NOMO-1 treated with dmso at 0.1 percent for 144 hours (cell line): ENCODE results near the gene HIRIP3.

ENCODE experiments used
- DNase-seq: peaks from one replicate; lab custom pipeline; 2025; ENCODE audit not compliant: unreplicated experiment; lab: John Stamatoyannopoulos, UW

The HIRIP3 gene

DNA sequence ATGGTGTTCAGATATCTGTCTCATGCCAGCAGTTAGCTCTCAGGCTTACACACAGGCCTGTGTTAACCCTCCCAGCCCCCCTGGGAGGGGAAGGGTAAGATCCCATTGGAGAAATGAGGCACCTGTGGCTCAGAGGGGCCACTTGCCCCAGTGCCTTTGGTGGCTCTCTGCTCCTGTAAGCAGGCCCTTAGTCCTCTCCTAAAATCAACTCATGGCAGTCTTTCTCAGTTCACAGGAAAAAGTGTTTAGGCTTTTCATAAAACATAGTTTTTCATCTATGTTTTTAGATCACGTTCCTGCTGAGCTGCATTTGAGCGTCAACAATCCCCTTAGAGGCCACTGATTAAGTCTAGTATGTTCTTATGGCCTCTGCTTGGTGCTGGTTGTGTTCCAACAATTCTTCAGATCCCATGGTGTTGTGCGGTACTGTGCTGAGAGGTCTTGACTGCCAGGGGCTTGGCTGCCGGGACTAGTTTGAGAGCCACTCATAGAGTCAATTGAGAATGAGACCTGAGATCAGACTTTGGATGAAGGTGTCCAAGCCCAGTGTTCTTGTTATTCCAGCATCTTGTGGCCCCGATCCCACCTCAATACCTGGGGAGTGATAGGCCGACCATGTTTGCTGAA, 11.2 kb downstream of the HIRIP3 start:
- no peak for DNase-seq

DNA sequence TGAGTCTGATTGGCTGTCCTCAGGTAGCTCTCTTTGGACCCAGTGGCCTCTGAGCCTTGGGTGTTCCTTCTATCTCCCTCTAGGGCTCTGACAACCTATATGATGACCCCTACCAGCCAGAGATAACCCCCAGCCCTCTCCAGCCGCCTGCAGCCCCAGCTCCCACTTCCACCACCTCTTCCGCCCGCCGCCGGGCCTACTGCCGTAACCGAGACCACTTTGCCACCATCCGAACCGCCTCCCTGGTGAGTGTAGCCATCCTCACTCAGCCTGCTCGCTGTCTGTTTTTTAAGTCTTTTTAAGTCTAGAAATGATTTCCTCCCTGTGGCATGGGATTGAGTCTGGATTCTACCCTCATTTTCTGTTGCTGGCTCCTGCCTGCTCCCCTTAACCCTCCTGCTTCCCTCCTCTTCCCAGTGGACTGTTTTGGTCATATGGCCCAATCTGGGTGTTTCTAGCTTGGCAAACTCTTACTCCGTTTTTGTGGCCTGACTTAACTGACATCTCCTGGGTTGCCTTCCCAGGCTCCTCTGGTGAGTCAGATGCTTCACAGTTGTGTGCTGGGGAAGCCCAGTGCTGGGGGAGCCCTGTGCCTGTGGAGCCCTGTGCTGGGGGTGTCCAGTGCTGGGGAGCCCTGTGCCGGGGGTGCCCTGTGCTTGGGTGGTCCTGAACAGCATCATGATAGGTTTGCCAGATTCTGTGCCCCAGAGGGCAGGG, 11.8 kb downstream of the HIRIP3 start:
- DNase-seq, result no peak

DNA sequence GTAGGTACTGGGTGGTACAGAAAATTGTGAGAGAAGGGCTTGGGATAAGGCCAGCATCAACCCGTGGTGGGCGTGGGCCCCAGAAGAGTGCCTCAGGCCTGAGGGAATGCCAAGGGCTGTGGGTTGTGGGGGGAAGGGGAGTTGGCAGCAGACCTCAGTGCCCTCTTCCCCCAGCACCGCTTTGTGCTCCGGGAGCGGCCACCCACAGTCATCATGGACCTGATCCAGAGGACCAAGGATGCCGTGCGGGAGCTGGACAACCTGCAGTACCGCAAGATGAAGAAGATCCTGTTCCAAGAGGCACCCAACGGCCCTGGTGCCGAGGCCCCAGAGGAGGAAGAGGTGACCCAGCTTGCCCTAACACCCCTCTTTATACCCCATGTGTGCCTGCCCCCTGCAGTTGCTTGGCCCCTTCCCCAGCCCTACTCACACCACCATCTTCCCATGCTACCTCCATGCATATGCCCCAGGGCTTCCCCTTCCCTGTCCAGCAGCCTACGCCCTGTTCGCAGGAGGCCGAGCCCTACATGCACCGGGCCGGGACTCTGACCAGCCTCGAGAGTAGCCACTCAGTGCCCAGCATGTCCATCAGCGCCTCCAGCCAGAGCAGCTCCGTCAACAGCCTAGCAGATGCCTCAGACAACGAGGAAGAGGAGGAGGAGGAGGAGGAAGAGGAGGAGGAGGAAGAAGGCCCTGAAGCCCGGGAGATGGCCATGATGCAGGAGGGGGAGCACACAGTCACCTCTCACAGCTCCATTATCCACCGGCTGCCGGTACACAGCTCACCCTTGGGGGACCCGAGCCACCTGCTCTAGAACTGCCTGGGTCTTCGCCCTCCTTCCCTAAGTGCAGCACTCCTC, 12.6 kb downstream of the HIRIP3 start:
- DNase-seq, result no peak

DNA sequence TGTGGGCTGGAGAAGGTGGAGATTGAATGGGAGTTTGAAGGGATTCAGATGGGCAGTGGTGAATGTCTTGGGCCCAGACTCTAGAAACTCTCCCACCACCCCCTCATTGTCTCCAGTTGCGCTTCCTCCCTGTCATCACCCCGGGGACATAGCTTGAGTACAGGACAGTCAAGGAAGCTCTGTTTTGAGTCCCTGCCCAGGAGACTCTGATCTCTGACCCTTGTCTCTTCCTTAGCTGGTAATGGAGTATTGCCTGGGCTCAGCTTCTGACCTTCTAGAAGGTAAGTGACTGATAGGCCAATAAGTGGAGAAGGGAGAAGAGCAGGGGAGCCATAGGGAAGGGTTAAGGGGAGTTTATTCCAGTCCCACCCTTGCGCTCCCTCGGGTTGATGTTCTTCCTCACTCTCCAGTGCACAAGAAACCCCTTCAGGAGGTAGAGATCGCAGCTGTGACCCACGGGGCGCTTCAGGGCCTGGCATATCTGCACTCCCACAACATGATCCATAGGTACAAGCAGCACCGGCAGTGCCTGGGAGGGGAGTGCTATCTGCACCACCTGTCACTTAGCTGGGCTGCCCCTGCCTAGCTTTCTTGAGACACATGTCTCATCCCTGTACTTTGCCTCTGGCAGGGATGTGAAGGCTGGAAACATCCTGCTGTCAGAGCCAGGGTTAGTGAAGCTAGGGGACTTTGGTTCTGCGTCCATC, 16.7 kb downstream of the HIRIP3 start:
- no peak for DNase-seq

DNA sequence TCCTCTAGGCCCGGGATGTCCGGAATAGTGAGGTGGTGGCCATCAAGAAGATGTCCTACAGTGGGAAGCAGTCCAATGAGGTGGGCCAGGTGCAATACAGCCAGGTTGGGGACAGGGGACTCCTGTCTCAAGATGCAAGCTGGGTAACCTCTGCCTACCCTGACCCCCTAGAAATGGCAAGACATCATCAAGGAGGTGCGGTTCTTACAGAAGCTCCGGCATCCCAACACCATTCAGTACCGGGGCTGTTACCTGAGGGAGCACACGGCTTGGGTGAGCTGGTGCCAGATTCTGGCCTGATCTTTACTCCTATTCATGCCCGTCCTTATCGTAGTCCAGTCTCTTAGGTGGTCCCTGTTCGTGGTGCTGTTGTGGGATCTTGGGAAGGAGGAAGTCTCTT, 17.3 kb downstream of the HIRIP3 start:
- no peak for DNase-seq

DNA sequence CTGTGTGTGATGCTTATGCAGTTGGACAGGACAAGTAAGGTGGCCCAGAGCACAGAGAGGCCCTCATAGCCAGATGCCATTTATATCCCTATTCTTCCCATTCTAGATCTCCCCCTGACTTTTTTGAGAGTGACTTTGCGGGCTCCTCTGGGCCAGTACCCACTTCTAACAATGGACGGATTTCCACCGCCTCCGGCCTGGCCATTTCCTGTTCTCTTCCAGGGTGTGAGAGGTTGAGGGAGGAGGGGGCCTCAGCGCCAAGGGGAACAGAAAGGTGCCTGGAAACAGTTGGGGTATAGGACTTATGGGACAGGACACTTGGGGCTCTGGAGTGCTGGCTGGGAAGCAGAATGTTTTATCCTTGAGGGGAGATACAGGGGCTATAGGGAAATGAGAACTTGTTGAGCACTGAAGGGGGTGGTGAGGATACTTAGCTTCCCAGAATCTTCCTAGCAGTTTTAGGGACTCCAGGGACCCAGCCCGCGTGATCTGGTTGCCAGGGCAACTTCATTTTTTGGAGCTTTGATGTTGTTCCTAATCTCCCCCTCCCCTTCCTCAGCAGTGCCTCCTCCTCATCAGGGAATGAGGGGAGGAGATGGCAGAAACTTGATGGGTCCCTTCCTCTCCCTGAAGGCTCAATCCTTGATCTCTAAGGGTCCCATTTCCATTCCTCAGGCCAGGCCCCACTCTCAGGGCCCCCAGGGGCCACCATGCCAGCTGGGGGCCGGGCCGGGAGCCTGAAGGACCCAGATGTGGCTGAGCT, 18.2 kb downstream of the HIRIP3 start:
- DNase-seq, result no peak

DNA sequence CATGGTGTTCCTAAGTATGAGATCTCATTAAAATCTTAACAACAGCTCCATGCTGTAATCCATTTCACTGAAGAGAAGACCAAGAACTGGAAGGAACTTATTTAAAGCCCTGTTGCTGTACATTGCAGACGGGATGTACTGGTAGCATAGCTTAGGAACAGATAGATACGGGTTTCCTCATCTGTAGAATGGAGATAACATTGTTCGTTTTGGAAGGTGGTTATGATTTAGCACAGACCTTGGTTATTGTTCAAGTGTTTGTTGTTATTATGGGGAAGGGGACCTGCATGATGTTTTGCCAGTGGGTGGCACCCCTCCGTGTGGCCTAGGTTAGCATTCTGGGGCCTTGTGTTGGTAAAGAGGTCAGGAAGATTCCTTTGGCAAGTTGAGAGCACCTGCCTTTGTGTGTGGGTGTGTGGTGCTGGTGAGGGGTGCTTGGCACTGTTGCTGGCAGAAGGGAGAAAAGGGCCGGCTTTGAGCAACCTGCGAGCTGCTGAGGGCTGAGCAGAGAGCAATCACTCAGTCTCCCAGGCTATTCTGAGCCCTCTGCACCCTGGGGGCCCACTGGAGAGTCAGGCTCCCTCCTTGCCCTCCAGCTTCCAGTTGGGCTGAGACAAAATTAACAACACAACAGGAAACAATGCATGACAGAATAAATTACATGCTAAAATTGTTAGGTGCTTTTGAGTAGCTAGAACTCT, 19.5 kb downstream of the HIRIP3 start:
- no peak for DNase-seq

DNA sequence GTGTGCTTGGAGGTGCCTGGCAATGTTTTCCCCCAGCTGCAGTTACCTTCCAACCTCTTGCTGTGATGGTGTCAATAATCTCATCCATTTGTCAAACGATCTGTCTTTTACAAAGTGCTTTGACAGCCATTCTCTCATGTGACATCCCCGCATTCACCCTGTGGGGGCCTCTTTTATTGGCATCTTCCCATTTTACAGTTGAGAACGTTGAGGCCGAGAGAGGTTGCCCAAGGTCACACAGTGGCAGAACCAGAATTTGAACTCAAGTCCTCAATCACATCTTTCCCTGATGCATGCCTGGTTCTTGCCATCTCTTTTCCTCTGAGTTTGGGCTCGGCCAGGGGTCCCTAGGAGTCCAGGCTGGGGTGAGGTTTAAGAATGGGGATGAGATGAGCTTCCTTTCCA, 20.3 kb downstream of the HIRIP3 start:
- no peak for DNase-seq

DNA sequence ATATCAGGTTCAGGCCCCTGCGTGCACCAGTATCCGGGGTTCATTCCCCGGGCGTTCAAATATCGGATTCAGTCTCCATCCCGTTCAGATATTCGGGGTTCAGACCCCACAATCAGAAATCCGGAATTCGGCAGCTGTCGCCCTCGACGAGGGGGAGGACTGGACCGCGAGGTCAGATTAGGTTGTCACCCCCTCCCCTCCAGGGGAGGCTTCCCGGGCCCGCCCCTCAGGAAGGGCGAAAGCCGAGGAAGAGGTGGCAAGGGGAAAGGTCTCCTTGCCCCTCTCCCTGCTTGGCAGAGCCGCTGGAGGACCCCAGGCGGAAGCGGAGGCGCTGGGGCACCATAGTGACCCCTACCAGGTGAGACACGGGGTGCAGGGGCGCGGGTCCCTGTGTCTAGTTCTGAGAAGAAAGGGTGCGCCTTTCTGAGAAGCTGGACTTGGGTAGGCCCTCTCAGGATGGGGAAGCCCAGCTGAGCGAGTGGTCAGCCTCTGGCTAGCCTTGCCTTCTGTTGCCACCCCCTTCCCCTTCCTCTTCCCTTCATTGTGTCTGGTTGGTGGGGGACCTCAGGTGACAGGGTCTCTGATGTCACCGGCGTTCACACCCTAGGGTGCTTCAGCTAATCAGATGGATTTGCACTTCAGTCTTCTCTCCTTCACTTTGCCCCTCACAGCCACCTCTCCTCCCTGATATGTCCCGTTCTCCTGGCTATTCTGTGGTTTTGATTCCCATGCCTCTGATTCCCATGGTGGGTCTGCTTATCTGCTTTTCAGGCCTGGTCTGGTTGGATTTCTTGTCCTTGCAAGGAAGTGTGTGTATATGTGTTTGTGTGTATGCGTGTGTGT, 20.9 kb downstream of the HIRIP3 start:
- no peak for DNase-seq

DNA sequence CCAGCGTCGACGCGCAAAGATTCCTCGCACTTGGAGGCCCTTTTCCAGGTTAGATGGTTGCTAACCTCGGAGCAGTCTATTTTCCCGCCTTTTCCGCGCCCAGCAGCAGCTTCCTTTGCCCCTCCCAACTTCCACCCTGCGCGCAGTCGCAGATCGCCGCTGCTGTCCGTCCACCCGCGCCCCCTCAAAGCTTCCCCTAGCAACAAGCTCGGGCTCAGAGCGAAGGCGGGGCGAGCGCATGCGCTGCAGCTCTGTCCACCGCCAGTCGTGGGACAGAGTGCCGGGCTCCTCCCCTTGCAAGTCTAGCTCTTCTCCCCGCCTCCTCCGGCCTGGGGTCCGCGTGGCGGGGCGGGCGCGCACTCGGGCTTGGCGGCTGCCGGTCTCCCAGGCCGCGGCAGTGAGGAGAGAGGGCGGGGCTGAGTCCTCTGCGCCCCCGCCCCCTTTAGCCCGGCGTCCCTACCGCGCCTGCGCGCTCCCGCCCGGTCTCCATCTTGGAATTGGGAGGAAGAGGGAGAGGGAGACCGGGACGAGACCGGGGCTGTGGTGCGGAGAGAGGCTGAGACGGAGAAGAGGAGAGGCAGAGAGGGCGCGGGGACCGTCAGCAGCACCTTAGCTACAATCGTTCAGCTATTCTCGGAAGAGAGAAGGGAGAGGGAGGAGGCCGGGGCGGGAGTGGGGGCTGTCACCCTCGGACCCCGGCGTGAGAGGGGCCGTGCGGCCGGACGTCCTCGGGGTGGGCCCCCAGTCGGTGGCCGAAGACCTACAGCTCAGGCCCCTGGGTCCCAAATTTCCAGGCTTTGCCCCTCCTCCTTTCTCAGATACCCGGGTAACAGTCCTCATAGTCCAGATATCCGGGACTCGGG, 21.8 kb downstream of the HIRIP3 start, which contains the start of gene TAOK2:
Gene TAOK2 (plus strand): TSS at position 485 of the 863 bp plus-strand sequence. CDS start 3,905 bp downstream, outside the sequence.
- peak; percentile 99 for DNase-seq

DNA sequence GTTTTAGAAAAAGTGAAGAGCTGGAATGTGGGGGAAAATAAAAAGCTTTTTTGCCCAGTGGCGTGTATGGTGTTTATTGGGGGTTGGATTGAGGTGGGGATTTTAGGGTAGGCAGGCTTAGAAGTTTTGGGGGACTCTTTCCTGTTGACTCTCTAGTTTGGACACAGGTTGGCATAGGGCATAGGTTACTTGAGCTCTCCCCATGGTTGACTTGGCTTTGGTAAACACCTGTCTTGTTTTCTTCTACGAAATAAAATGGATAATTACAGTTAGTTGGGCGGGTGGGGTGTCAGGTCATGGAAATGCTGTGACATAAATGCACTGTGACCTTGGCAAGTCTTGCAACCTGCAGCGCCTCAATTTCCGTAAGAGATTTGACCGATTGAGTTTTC, 22.4 kb downstream of the HIRIP3 start:
- DNase-seq, result no peak

DNA sequence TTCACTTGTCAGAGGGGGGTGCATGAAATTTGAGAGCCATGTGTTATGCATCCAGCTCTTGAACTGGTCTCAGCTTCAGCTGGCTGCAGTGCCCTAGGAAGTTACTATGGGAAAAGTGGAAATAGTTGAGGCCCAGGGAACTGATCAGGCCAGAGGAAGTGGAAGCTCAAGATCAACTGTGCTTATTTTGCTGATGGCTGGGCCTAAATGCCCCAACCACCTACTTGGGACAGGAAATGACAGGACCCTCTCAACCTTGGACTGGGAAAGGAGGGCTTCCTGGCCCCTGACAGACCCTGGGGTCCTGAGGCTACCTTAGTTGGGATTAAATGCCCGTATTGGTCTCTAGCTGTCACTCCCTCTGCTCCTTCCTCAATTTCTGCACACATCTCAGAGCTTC, 22.9 kb downstream of the HIRIP3 start:
- no peak for DNase-seq

DNA sequence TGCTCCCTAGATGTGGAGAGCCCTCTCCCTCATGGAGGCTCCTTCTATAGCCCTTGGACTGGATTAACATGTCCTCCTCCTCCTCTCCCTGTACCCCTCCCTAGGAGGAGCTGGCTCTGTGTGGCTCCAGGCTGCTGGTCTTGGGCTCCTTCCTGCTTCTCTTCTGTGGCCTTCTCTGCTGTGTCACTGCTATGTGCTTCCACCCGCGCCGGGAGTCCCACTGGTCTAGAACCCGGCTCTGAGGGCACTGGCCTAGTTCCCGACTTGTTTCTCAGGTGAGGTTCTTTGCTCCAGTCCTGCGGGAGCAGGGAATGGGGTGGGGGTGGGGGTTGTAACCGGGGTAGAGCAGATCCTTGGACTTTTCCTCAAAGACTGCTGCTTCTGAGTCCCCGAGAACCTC, 24.1 kb downstream of the HIRIP3 start:
- DNase-seq, result no peak

DNA sequence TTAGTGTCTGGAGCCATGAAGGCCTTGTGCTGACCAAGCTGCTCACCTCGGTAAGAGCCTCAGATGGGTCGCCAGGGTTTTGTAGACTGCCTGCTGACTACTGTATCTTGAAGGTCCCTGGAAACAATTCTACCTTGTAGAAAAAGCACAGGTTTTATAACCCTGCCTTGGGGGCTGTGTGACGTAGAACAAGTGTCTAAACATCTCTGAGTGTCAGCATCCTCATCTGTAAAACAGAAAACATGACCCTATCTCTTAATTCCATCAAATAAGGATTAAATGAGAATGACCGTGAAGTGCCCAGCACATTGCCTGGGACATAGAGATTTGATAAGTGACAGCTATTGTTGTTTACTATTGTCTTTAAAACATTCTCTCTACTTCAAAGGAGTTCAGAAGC, 27.2 kb downstream of the HIRIP3 start:
- DNase-seq, result no peak

DNA sequence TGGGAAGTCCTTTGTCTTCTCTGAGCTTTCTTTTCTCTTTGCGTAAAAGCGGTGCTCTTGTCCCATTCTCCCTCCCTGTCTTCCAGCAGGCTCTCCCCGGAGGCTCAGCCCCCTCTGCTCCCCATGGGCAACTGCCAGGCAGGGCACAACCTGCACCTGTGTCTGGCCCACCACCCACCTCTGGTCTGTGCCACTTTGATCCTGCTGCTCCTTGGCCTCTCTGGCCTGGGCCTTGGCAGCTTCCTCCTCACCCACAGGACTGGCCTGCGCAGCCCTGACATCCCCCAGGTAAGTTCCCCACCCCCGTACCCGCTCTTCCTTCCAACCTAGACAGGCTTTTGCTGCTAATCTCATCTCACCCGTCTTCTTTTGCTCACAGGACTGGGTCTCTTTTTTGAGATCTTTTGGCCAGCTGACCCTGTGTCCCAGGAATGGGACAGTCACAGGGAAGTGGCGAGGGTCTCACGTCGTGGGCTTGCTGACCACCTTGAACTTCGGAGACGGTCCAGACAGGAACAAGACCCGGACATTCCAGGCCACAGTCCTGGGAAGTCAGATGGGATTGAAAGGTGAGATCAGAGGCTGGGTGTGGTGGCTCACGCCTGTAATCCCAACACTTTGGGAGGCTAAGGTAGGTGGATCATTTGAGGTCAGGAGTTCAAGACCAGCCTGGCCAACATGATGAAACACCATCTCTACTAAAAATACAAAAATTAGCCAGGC, 32.2 kb downstream of the HIRIP3 start:
- DNase-seq, result no peak

DNA sequence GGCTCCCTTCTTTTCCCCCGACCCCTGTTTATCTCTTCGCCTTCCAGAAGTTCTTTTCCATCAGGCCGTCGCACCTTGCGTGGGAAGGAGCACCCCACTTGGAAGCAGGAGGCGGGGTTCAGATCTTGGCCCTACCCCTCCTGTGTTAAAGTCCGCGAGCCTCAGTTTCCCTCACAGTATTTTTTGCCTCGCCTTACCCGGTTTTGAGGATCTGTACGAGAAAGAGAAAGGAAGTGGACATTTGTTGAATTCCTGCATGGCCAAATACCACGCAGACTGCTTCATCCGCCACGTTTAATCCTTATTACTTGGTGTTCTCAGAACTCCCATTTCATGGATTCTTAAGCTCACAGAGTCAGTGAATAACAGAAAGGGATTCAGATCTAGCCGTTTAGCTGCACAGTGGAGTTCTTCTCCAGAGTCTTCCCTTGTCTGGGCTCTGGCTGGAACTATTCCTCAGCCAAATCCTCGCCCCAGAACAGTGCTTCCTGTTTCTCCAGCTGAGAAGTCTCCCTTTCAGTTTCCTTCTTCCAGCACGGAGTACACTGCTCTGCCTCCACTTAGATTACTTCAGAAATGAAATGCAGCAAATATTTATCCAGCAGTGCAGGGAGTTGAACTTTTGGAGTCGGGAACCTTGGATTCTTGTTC, 32.9 kb downstream of the HIRIP3 start:
- peak; percentile 2 for DNase-seq
